Breast epithelium (tissue), 3 donors: Measurements from ENCODE around the gene PHF12.
"Not testable (repeated sequence)": the region's sequence is repeated elsewhere in the genome, so short reads cannot be mapped to it uniquely, and the experiment has no call there.

Experiments
- POLR2A ChIP-seq: fragments of 450-650 bp; IDR thresholded peaks from one replicate; pipeline ENCODE4 v1.6.1; 2016; ENCODE audit warnings: antibody characterized with exemption, mild to moderate bottlenecking, moderate library complexity
- POLR2AphosphoS5 ChIP-seq, 3 donors: sonication (generic); formaldehyde crosslinking; IDR thresholded peaks; one replicate each; pipeline ENCODE4 v1.6.1; 2017; ENCODE audit warnings: antibody characterized with exemption in 3 of 3
- TF ChIP-seq, protein P1 (sequence below), 3 donors: fragments of 450-650 bp; IDR thresholded peaks; one replicate each; pipeline ENCODE4 v1.5.1; 2016 to 2017; ENCODE audit warnings: antibody characterized with exemption in 3 of 3, mild to moderate bottlenecking in 3 of 3, moderate library complexity in 3 of 3

DNA sequence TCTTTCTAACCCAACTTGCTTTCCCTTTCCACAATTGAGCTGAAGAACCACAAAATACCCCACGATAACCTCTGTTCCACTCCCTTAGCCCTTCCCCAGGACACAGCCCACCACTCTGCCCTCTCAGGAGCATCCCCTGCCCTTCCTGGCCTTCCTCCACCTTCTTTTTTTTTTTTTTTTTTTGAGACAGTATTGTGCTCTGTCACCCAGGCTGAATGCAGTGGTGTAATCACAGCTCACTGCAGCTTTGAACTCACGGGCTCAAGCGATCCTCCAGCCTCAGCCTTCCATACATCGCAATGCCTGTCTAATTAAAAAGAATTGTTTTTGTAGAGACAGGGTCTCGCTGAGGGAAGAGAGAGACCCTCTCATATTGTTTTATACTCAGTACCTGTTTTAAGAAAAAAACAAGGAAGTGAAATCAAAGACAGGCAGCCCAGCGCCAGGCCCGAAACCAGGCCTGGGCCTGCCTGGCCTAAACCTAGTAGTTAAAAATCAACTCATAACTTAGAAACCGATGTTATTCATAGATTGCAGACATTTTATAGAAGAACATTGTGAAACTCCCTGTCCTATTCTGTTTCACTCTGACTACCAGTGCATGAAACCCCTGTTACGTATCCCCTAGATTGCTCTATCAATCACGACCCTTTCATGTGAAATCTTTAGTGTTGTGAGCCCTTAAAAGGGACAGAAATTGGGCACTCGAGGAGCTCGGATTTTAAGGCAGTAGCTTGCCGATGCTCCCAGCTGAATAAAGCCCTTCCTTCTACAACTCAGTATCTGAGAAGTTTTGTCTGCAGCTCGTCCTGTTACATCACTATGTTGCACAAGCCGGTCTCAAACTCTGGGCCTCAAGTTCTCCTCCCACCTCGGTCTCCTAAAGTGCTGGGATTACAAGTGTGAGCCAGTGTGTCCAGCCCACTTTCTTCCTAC is 57.8 kb downstream of the PHF12 start:
- TF ChIP-seq, protein P1, sequence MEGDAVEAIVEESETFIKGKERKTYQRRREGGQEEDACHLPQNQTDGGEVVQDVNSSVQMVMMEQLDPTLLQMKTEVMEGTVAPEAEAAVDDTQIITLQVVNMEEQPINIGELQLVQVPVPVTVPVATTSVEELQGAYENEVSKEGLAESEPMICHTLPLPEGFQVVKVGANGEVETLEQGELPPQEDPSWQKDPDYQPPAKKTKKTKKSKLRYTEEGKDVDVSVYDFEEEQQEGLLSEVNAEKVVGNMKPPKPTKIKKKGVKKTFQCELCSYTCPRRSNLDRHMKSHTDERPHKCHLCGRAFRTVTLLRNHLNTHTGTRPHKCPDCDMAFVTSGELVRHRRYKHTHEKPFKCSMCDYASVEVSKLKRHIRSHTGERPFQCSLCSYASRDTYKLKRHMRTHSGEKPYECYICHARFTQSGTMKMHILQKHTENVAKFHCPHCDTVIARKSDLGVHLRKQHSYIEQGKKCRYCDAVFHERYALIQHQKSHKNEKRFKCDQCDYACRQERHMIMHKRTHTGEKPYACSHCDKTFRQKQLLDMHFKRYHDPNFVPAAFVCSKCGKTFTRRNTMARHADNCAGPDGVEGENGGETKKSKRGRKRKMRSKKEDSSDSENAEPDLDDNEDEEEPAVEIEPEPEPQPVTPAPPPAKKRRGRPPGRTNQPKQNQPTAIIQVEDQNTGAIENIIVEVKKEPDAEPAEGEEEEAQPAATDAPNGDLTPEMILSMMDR (IDR thresholded peaks at IDR 0.05): not testable (repeated sequence)
- TF ChIP-seq POLR2A; POLR2AphosphoS5 (IDR thresholded peaks at IDR 0.05): not testable (repeated sequence)
